Neural cell (in vitro differentiated cells): ENCODE measurements around the gene HIF1AN. TPM values are rescaled to one million over a fixed set of nuclear protein-coding genes. Genes with fewer than 3 reads are reported as not detected.

Experiments used
- H2AFZ ChIP-seq: fragments of 200-600, 300-800 bp; sonication (generic), shearing (Covaris generic); 2 replicates; pipeline ENCODE4 v1.6.0; 2014; ENCODE audit warnings: low read depth, mild to moderate bottlenecking, antibody characterized with exemption, low read length, moderate library complexity
- H3F3A ChIP-seq: fragments of 200-600 bp; shearing (Covaris generic); 2 replicates; pipeline ENCODE4 v1.6.1; 2016; ENCODE audit warnings: mild to moderate bottlenecking, moderate library complexity, mixed read lengths, antibody characterized with exemption, low read length; ENCODE audit not compliant: insufficient read depth, poor library complexity, severe bottlenecking
- H3K27ac ChIP-seq: fragments of 200-600, 300-800 bp; sonication (generic), shearing (Covaris generic); 2 replicates; pipeline ENCODE4 v1.5.1; 2014; ENCODE audit warnings: mild to moderate bottlenecking, low read length, moderate library complexity
- H3K27me3 ChIP-seq: fragments of 300-800, 200-600 bp; sonication (generic), shearing (Covaris generic); 2 replicates; pipeline ENCODE4 v1.6.0; 2014; ENCODE audit warnings: mild to moderate bottlenecking, low read depth, low read length, moderate library complexity; ENCODE audit not compliant: insufficient read depth
- H3K36me3 ChIP-seq: fragments of 300-800, 200-600 bp; sonication (generic), shearing (Covaris generic); 2 replicates; pipeline ENCODE4 v1.5.1; 2014; ENCODE audit warnings: mild to moderate bottlenecking, antibody characterized with exemption, low read length, moderate library complexity; ENCODE audit not compliant: insufficient read depth
- H3K4me2 ChIP-seq: fragments of 300-800, 200-600 bp; sonication (generic), shearing (Covaris generic); 2 replicates; pipeline ENCODE4 v1.6.0; 2014; ENCODE audit warnings: mild to moderate bottlenecking, low read length
- H3K4me3 ChIP-seq: fragments of 300-800, 200-600 bp; sonication (generic), shearing (Covaris generic); 2 replicates; pipeline ENCODE4 v1.5.1; 2014; ENCODE audit warnings: mild to moderate bottlenecking, low read length, moderate library complexity
- H3K79me2 ChIP-seq: fragments of 200-600 bp; shearing (Covaris generic); replicated peaks from 2 replicates; pipeline ENCODE4 v1.6.0; 2014; ENCODE audit warnings: mild to moderate bottlenecking, low read length, moderate library complexity; ENCODE audit not compliant: insufficient read depth
- H3K9ac ChIP-seq: fragments of 300-800, 200-600 bp; sonication (generic), shearing (Covaris generic); 2 replicates; pipeline ENCODE4 v1.6.1; 2016; ENCODE audit warnings: mild to moderate bottlenecking, low read length, mixed read lengths
- H3K9me2 ChIP-seq: fragments of 200-600 bp; shearing (Covaris generic); 2 replicates; pipeline ENCODE4 v1.6.1; 2016; ENCODE audit warnings: mild to moderate bottlenecking, low read length, mixed read lengths; ENCODE audit not compliant: insufficient read depth
- H3K9me3 ChIP-seq: fragments of 200-600, 300-800 bp; sonication (generic), shearing (Covaris generic); 2 replicates; pipeline ENCODE4 v1.6.1; 2016; ENCODE audit warnings: mild to moderate bottlenecking, mixed run types, low read length, moderate library complexity, mixed read lengths
- H4K20me1 ChIP-seq: fragments of 200-600 bp; shearing (Covaris generic); 2 replicates; pipeline ENCODE4 v1.6.1; 2016; ENCODE audit warnings: mild to moderate bottlenecking, mixed run types; ENCODE audit not compliant: insufficient read depth
- CTCF ChIP-seq: fragments of 450-650 bp; IDR thresholded peaks from 2 replicates; pipeline ENCODE4 v1.5.1; 2014; ENCODE audit warnings: antibody characterized with exemption, mild to moderate bottlenecking, moderate library complexity; ENCODE audit not compliant: poor library complexity, severe bottlenecking
- EP300 ChIP-seq: fragments of 450-650 bp; conservative IDR thresholded peaks from 2 replicates; pipeline ENCODE4 v1.6.1; 2014; ENCODE audit warnings: antibody characterized with exemption, mild to moderate bottlenecking, moderate library complexity; ENCODE audit not compliant: poor library complexity, severe bottlenecking
- EZH2 ChIP-seq: fragments of 200-600, 300-800 bp; shearing (Covaris generic), sonication (generic); IDR thresholded peaks from 2 replicates; pipeline ENCODE4 v1.6.1; 2014; ENCODE audit warnings: antibody characterized with exemption, low read length, borderline replicate concordance, mild to moderate bottlenecking; ENCODE audit not compliant: insufficient read depth, poor library complexity, severe bottlenecking
- MXI1 ChIP-seq: fragments of 450-650 bp; conservative IDR thresholded peaks from 2 replicates; pipeline ENCODE4 v1.6.1; 2014; ENCODE audit warnings: antibody characterized with exemption, mild to moderate bottlenecking; ENCODE audit not compliant: poor library complexity, severe bottlenecking
- POLR2AphosphoS5 ChIP-seq: IDR thresholded peaks from 2 replicates; pipeline ENCODE4 v1.6.1; 2012
- RAD21 ChIP-seq: fragments of 450-650 bp; conservative IDR thresholded peaks from 2 replicates; pipeline ENCODE4 v1.6.1; 2014; ENCODE audit warnings: antibody characterized with exemption, mild to moderate bottlenecking, moderate library complexity
- REST ChIP-seq: IDR thresholded peaks from 2 replicates; pipeline ENCODE4 v1.6.1; 2012; ENCODE audit warnings: borderline replicate concordance
- SMC3 ChIP-seq: fragments of 450-650 bp; conservative IDR thresholded peaks from 2 replicates; pipeline ENCODE4 v1.6.1; 2014; ENCODE audit warnings: antibody characterized with exemption, mild to moderate bottlenecking, moderate library complexity; ENCODE audit not compliant: poor library complexity
- TAF1 ChIP-seq: IDR thresholded peaks from 2 replicates; pipeline ENCODE4 v1.6.1; 2012; ENCODE audit warnings: low read depth
- polyA plus RNA-seq: library from polyadenylated mRNA; depleted of rRNA; stranded (reverse); fragments of >200 nt; gene quantifications from 2 replicates; pipeline ENCODE4 v1.2.3, GENCODE V29; 2014

HIF1AN gene
- polyA plus RNA-seq, 1 donor from 2014 or later: 16.1 TPM

- Histone ChIP-seq H3K9me3 (no peaks in the 10 kb centered on the region), H3K4me2 (no peak overlapping the region), H3F3A (no peaks in the 10 kb centered on the region), H3K36me3 (peaks cover 24% of the 10 kb centered on the region), H4K20me1 (no peaks in the 10 kb centered on the region), H3K27ac (no peak overlapping the region), H2AFZ (no peak overlapping the region), H3K79me2 (no peaks in the 10 kb centered on the region), H3K9me2 (no peaks in the 10 kb centered on the region), H3K9ac (no peak overlapping the region), H3K4me3 (no peak overlapping the region), H3K27me3 (peaks cover 62% of the 10 kb centered on the region)
- no peak for TF ChIP-seq CTCF
- TF ChIP-seq POLR2AphosphoS5: no peak
- no peak for TF ChIP-seq TAF1
- TF ChIP-seq EZH2: no peak
- no peak for TF ChIP-seq RAD21
- no peak for TF ChIP-seq SMC3
- TF ChIP-seq MXI1: no peak
- no peak for TF ChIP-seq EP300
- no peak for TF ChIP-seq REST
These were observed 46.3 kb upstream of the HIF1AN start for GRCh38 chr10:100489396-100489795.

- Histone ChIP-seq H3F3A (no peaks in the 10 kb centered on the region), H4K20me1 (no peaks in the 10 kb centered on the region), H3K9ac (no peak overlapping the region), H3K79me2 (no peaks in the 10 kb centered on the region), H3K9me3 (no peaks in the 10 kb centered on the region), H3K27me3 (peaks cover 56% of the 10 kb centered on the region), H2AFZ (no peak overlapping the region), H3K4me3 (no peak overlapping the region), H3K27ac (no peak overlapping the region), H3K4me2 (no peak overlapping the region), H3K9me2 (no peaks in the 10 kb centered on the region), H3K36me3 (peaks cover 24% of the 10 kb centered on the region)
- TF ChIP-seq MXI1 (no peak), POLR2AphosphoS5 (no peak), EZH2 (no peak), RAD21 (no peak), EP300 (no peak), REST (no peak), TAF1 (no peak), CTCF (no peak), SMC3 (no peak)
These were observed 45.2 kb upstream of the HIF1AN start for GRCh38 chr10:100490531-100490930.
